GM13976 (cell line): Measurements from ENCODE around the gene CACNG4.

Experiments used
- DNase-seq: peaks from one replicate; pipeline ENCODE4 v3.0.0; 2012; ENCODE audit warnings: low spot score
- in situ Hi-C: fragments of 300-500 bp; cut with MboI; formaldehyde crosslinking; loops from one replicate; pipeline ENCODE4 v1.12.0; 2022; ENCODE audit warnings: low sequenced_read_pairs, mixed read lengths, inconsistent platforms; ENCODE audit not compliant: unreplicated experiment
- TF ChIP-seq, protein P1 (sequence below): IDR thresholded peaks from 2 replicates; pipeline ENCODE4 v1.5.1; 2012; ENCODE audit warnings: borderline replicate concordance, mild to moderate bottlenecking; ENCODE audit not compliant: insufficient read depth; ENCODE audit errors: extremely low read depth, missing control alignments, control extremely low read depth

Gene CACNG4

DNA sequence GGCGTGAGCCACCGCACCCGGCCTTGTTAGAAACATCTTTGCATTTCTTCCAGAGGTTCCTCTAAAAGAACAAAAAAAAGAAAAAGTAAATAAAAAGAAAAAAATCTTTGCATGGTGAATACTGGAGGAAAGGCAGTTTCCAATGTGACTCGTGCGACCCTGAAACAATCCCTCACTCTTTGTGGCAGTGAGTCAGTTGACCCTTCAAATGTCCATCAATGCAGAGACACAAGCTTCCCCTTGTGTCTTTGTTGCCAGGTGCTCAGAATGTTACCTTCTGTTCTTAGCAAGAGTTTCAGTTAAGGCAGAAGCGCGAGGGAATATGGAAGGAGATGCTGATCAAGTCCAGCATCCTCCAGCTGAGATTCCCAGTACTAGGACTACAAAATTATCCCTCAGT, 16.4 kb downstream of the CACNG4 start:
- TF ChIP-seq, protein P1, sequence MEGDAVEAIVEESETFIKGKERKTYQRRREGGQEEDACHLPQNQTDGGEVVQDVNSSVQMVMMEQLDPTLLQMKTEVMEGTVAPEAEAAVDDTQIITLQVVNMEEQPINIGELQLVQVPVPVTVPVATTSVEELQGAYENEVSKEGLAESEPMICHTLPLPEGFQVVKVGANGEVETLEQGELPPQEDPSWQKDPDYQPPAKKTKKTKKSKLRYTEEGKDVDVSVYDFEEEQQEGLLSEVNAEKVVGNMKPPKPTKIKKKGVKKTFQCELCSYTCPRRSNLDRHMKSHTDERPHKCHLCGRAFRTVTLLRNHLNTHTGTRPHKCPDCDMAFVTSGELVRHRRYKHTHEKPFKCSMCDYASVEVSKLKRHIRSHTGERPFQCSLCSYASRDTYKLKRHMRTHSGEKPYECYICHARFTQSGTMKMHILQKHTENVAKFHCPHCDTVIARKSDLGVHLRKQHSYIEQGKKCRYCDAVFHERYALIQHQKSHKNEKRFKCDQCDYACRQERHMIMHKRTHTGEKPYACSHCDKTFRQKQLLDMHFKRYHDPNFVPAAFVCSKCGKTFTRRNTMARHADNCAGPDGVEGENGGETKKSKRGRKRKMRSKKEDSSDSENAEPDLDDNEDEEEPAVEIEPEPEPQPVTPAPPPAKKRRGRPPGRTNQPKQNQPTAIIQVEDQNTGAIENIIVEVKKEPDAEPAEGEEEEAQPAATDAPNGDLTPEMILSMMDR, result no peak
- DNase-seq, result no peak
- in situ Hi-C loops, result no loop called here

DNA sequence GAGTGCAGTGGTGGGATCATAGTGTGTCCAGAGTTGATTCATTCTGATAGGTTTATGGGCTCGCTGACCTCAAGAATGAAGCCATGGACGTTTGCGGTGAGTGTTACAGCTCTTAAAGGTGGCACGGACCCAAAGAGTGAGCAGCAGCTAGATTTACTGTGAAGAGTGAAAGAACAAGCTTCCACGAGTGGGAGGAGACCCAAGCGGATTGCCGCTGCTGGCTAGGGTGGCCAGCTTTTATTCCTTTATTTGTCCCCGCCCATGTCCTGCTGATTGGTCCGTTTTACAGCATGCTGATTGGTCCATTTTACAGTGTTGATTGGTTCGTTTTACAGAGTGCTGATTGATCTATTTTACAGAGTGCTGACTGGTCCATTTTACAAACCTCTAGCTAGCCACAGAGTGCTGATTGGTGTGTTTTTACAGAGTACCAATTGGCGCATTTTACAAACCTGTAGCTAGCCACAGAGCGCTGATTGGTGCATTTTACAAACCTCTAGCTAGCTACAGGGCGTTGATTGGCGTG, 17.5 kb downstream of the CACNG4 start:
- DNase-seq, result no peak
- TF ChIP-seq, protein P1, result no peak
- in situ Hi-C loops, result no loop called here

DNA sequence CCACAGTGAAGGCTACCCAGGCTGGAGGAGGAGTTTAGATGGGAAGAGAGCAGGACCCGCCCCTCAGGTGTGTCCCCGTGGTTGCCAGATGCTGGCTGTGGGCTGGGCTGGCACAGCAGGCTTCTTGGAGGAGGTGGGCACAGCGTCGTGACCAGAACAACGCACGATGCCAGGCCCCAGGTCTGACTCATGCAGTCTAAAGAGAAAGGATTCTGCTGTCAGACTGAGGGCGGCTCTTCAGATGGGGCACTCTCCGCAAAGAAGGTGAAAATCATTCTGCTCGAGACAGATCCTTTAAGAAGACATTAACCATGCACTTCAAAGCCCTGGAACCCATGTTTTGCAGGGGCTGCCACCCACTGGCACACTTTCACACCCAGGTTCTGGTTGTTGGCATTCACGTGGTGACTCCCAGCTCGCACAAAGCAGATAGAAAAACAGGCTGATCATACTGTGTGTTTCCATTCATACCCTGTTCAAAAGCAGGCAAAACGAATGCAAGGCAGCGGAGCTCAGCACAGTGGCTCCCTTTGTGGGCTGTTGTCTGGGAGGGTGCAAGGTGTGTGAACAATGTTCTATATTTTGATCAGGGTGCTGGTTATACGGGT, 19.0 kb downstream of the CACNG4 start:
- in situ Hi-C loops, result no loop called here
- DNase-seq, result no peak
- TF ChIP-seq, protein P1, result no peak

DNA sequence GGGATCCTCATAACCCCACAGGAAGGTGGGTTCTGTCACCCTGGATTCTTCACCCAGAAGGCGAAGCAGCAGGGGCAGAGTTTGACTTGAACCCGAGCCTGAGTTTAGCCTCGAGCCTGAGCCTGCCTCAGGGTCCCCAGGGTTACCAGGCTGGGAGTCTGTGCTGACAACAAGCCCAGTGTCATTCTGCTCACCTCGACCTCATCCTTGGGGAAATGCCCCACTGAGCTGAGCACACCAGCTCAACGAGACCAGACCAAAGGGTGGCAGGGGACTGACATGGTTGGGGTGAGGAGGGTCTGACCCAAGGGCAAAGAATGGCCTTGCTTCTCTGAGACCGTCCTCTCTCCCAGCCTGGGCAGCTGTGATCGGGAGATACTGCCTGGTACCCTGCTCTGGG, 20.2 kb downstream of the CACNG4 start:
- in situ Hi-C loops, result no loop called here
- TF ChIP-seq, protein P1, result no peak
- DNase-seq, result no peak

DNA sequence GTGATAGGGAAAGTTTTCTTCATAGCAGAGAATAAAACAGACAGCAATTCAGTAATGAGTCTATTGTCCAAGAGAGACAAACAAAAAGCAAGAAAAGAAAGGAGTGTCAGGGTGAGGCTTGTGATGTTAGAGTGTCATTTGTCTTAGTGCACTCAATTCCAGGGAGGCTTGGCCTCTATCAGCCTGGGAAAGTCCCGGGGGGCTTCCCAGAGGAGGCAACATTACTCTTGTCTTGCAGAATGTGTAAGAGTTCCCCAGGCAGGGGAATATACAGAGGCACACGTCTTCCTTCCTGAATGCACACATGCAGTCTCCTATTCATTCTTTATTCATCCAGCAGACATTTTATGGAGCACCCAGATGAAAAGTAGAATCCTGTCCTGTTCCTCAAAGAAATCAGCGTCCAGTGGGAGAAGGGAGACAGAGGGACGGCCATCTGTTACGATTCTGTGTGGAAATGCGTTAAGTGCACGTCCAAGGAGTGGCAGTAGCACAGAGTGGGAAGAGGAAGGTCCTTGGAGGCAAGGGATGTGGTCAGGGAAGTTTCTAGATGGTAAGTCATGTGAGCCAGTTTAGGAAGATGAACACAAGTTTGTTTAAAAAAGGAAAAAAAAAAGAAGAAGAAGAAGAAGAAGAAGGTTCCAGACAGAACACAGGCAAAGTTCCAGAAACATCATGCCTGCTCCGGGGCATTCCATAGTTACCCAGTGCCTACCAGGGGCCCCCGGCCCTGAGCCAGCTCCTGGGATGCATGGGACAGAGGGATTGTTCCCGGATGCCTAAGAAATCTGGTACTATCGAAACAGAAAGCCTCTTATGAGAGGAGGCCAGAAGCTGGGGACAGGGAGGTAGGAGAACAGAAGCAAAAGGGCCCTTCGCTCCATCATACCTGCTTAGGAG, 21.1 kb downstream of the CACNG4 start:
- in situ Hi-C loops, result no loop called here
- TF ChIP-seq, protein P1, result no peak
- DNase-seq, result peak; percentile 60

DNA sequence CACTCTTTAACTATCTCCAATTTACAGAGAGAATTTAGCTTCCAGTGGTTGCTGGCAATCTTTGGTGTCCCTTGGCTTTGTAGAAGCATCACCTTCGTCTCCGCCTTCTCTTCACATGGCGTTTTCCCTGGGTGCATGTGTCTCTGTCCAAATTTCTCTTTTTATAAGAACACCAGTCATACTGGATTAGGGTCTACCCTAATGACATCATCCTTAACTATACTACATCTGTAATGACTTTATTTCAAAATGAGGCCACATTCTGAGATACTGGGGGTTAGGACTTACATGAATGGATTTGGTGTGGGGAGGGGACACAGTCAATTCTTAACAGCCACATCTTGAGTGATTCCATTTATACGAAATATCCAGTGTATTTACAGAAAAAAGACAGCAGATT, 22.2 kb downstream of the CACNG4 start:
- TF ChIP-seq, protein P1, result no peak
- DNase-seq, result no peak
- in situ Hi-C loops, result no loop called here
